Mesodermal cell (in vitro differentiated cells): ENCODE data around the gene OXCT2.
"Not testable (repeated sequence)": the region's sequence is repeated elsewhere in the genome, so short reads cannot be mapped to it uniquely, and the experiment has no call there.

Experiments
- H3K27ac ChIP-seq: 2 replicates; pipeline ENCODE4 v1.7.0; 2013; ENCODE audit warnings: mild to moderate bottlenecking, low read depth, low read length, moderate library complexity; ENCODE audit not compliant: severe bottlenecking
- H3K36me3 ChIP-seq: 2 replicates; pipeline ENCODE4 v1.7.1; 2013; ENCODE audit warnings: mild to moderate bottlenecking, low read length, moderate library complexity; ENCODE audit not compliant: control insufficient read depth, insufficient read depth
- H3K4me1 ChIP-seq: one replicate; pipeline ENCODE4 v1.7.1; 2013; ENCODE audit warnings: mild to moderate bottlenecking, low read length; ENCODE audit not compliant: insufficient read depth, control insufficient read depth, poor library complexity, severe bottlenecking
- H3K4me3 ChIP-seq: 2 replicates; pipeline ENCODE4 v1.7.0; 2013; ENCODE audit warnings: low read length, control low read depth, mild to moderate bottlenecking; ENCODE audit not compliant: insufficient read depth, poor library complexity, severe bottlenecking; ENCODE audit errors: extremely low read depth
- H3K9me3 ChIP-seq: 2 replicates; pipeline ENCODE4 v1.7.1; 2013; ENCODE audit warnings: mild to moderate bottlenecking, low read length, moderate library complexity; ENCODE audit not compliant: control insufficient read depth
- WGBS, 2 experiments: methylation state at CpG; one replicate each; pipeline ENCODE4 v1.1.5; 2013; ENCODE audit warnings: missing lambda C conversion rate in 2 of 2; ENCODE audit not compliant: insufficient coverage in 2 of 2; 5-methylcytosine and 5-hydroxymethylcytosine counted together

Gene OXCT2

GRCh38 chr1:39787108-39787375 lies 15.9 kb upstream of the OXCT2 start:
- H3K9me3 ChIP-seq, H3K4me1 ChIP-seq, H3K36me3 ChIP-seq, H3K27ac ChIP-seq, H3K4me3 ChIP-seq: not testable (repeated sequence)
- WGBS, 2 experiments, result 80% methylated on average over 1 of the region's 5 CpGs; no CpG with 5 or more reads in 1 of the 2 experiments

GRCh38 chr1:39786303-39787107 lies 15.4 kb upstream of the OXCT2 start:
- WGBS, 2 experiments, result 94 to 95% methylated on average over 5 to 6 of the region's 12 CpGs
- not testable (repeated sequence) for H3K4me3 ChIP-seq, H3K4me1 ChIP-seq, H3K36me3 ChIP-seq, H3K27ac ChIP-seq, H3K9me3 ChIP-seq

GRCh38 chr1:39782685-39783084 lies 11.5 kb upstream of the OXCT2 start:
- WGBS, 2 experiments, result 94 to 95% methylated on average over 8 of the region's 10 CpGs
- H3K9me3 ChIP-seq, H3K36me3 ChIP-seq, H3K27ac ChIP-seq, H3K4me1 ChIP-seq, H3K4me3 ChIP-seq: not testable (repeated sequence)

GRCh38 chr1:39782103-39782502 lies 11.0 kb upstream of the OXCT2 start:
- H3K9me3 ChIP-seq, result no peaks in the 10 kb centered on the region
- H3K27ac ChIP-seq, result no peak overlapping the region
- 80 to 82% methylated on average over 3 to 5 of the region's 6 CpGs for WGBS, 2 experiments
- no peaks in the 10 kb centered on the region for H3K36me3 ChIP-seq
- H3K4me3 ChIP-seq, result no peak overlapping the region
- H3K4me1 ChIP-seq, result no peaks in the 10 kb centered on the region

- Histone ChIP-seq H3K27ac (no peak overlapping the region), H3K36me3 (no peaks in the 10 kb centered on the region), H3K9me3 (no peaks in the 10 kb centered on the region), H3K4me3 (no peak overlapping the region), H3K4me1 (no peaks in the 10 kb centered on the region)
- WGBS, 2 experiments, result 60 to 100% methylated on average over 1 to 2 of the region's 2 CpGs
Measured at GRCh38 chr1:39781349-39781715, 10.2 kb upstream of the OXCT2 start.

- Histone ChIP-seq H3K4me3 (no peak overlapping the region), H3K27ac (no peak overlapping the region), H3K9me3 (no peaks in the 10 kb centered on the region), H3K36me3 (no peaks in the 10 kb centered on the region), H3K4me1 (no peaks in the 10 kb centered on the region)
- 86 to 87% methylated on average over 5 of the region's 5 CpGs for WGBS, 2 experiments
Measured at GRCh38 chr1:39779821-39780220, 8.7 kb upstream of the OXCT2 start.

GRCh38 chr1:39779137-39779536 lies 8.0 kb upstream of the OXCT2 start:
- no peaks in the 10 kb centered on the region for H3K4me1 ChIP-seq
- WGBS, 2 experiments, result 77 to 85% methylated on average over 3 to 4 of the region's 7 CpGs
- H3K9me3 ChIP-seq, result no peaks in the 10 kb centered on the region
- no peak overlapping the region for H3K4me3 ChIP-seq
- no peaks in the 10 kb centered on the region for H3K36me3 ChIP-seq
- no peak overlapping the region for H3K27ac ChIP-seq

GRCh38 chr1:39778463-39779099 lies 7.4 kb upstream of the OXCT2 start:
- not testable (repeated sequence) for H3K27ac ChIP-seq, H3K9me3 ChIP-seq, H3K36me3 ChIP-seq, H3K4me1 ChIP-seq, H3K4me3 ChIP-seq
- WGBS, 2 experiments, result 92 to 99% methylated on average over 4 to 8 of the region's 12 CpGs

- not testable (repeated sequence) for H3K27ac ChIP-seq, H3K4me1 ChIP-seq, H3K4me3 ChIP-seq, H3K9me3 ChIP-seq, H3K36me3 ChIP-seq
- 92 to 99% methylated on average over 10 to 12 of the region's 17 CpGs for WGBS, 2 experiments
Measured at GRCh38 chr1:39777896-39778295, 6.7 kb upstream of the OXCT2 start.

- H3K27ac ChIP-seq, result no peak overlapping the region
- 79 to 81% methylated on average over 2 to 4 of the region's 4 CpGs for WGBS, 2 experiments
- H3K4me1 ChIP-seq, result no peaks in the 10 kb centered on the region
- H3K4me3 ChIP-seq, result no peak overlapping the region
- H3K36me3 ChIP-seq, result no peaks in the 10 kb centered on the region
- no peaks in the 10 kb centered on the region for H3K9me3 ChIP-seq
Measured at GRCh38 chr1:39777306-39777705, 6.2 kb upstream of the OXCT2 start.

GRCh38 chr1:39776886-39777285 lies 5.7 kb upstream of the OXCT2 start:
- Histone ChIP-seq H3K4me1 (no peaks in the 10 kb centered on the region), H3K9me3 (no peaks in the 10 kb centered on the region), H3K27ac (no peak overlapping the region), H3K4me3 (no peak overlapping the region), H3K36me3 (no peaks in the 10 kb centered on the region)
- 84 to 100% methylated on average over 1 to 2 of the region's 4 CpGs for WGBS, 2 experiments
